ENCODE data around the gene OR2F1.
"Not testable (repeated sequence)": the region's sequence is repeated elsewhere in the genome, so short reads cannot be mapped to it uniquely, and the experiment has no call there.

DNA sequence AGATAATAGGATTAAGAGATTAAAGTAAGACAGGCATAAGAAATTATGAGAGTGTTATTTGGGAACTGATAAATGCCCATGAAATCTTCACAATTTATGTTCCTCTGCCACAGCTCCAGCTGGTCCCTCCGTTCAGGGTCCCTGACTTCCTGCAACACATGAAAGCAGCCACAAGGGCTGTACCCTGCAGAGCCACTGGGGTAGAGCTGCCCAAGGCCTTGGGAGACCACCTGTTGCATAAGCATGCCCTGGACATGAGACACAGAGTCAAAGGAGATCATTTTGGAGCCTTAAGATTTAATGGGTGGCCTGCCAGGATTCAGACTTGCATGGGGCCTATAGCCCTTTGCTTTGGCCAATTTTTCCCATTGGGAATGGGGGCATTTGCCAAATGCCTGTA is 56.2 kb downstream of the OR2F1 start:
- TF ChIP-seq, protein P1, sequence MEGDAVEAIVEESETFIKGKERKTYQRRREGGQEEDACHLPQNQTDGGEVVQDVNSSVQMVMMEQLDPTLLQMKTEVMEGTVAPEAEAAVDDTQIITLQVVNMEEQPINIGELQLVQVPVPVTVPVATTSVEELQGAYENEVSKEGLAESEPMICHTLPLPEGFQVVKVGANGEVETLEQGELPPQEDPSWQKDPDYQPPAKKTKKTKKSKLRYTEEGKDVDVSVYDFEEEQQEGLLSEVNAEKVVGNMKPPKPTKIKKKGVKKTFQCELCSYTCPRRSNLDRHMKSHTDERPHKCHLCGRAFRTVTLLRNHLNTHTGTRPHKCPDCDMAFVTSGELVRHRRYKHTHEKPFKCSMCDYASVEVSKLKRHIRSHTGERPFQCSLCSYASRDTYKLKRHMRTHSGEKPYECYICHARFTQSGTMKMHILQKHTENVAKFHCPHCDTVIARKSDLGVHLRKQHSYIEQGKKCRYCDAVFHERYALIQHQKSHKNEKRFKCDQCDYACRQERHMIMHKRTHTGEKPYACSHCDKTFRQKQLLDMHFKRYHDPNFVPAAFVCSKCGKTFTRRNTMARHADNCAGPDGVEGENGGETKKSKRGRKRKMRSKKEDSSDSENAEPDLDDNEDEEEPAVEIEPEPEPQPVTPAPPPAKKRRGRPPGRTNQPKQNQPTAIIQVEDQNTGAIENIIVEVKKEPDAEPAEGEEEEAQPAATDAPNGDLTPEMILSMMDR (IDR thresholded peaks at IDR 0.05): not testable (repeated sequence)
- TF ChIP-seq POLR2A, EP300, POLR2AphosphoS5 (IDR thresholded peaks at IDR 0.05): not testable (repeated sequence)
